ENCODE results near the gene ALDH3B2. TPM values are rescaled to one million over a fixed set of nuclear protein-coding genes. Genes with fewer than 3 reads are reported as not detected.
A peak's percentile ranks its signal among the peaks of the same experiment; 100 is the strongest.

Gene ALDH3B2
- polyA plus RNA-seq, 1 of the 3 experiments (the other 2 are of a cell fraction): not detected

GRCh38 chr11:67651976-67652781, 22.2 kb downstream of the ALDH3B2 start:
- WGBS (ENCODE audit: low lambda C conversion rate): 35% methylated on average over 13 of the region's 13 CpGs
- no peaks in the 10 kb centered on the region for H3K9me3 ChIP-seq
- no peaks in the 10 kb centered on the region for H4K20me1 ChIP-seq (ENCODE audit: insufficient read depth)
- no peaks in the 10 kb centered on the region for H3K36me3 ChIP-seq (replicated peaks in 1 of 2; ENCODE audit: control insufficient read depth in 1 of 2, insufficient read depth in 2 of 2, low read length in 1 of 2)
- ChIA-PET POLR2A (no interaction called here), CTCF (interaction anchor here (0.8 to 21.6 kb wide), 2 partner anchors 17 to 38 kb away, joined by 3 to 308 read pairs (median 5); partner anchors contain the start of genes NUDT8 and TBX10)
- H3K9ac ChIP-seq: no peak overlapping the region
- no peaks in the 10 kb centered on the region for H3K79me2 ChIP-seq (ENCODE audit: insufficient read depth)
- H3K4me3 ChIP-seq (ENCODE audit: low read depth in 2 of 2, low read length in 1 of 2): no peak overlapping the region
- H3K4me1 ChIP-seq (ENCODE audit: control insufficient read depth in 1 of 2, insufficient read depth in 2 of 2, low read depth in 1 of 2, low read length in 1 of 2): no peaks in the 10 kb centered on the region; a peak in 1 of 4 replicates
- no peak for TF ChIP-seq FOXJ3 (CRISPR knock-in tag; IDR thresholded peaks at IDR 0.05)
- TF ChIP-seq, protein P1, sequence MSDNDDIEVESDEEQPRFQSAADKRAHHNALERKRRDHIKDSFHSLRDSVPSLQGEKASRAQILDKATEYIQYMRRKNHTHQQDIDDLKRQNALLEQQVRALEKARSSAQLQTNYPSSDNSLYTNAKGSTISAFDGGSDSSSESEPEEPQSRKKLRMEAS (IDR thresholded peaks at IDR 0.05; ENCODE audit: low read depth): no peak
- no peak for TF ChIP-seq TAF1 (IDR thresholded peaks at IDR 0.05; ENCODE audit: borderline replicate concordance, low read depth, low read length)
- no peak for TF ChIP-seq ELF1 (IDR thresholded peaks at IDR 0.05)
- TF ChIP-seq MEF2A (IDR thresholded peaks at IDR 0.05; ENCODE audit: borderline replicate concordance, low read depth): no peak
- TF ChIP-seq RXRA (IDR thresholded peaks at IDR 0.05; ENCODE audit: borderline replicate concordance, low read depth): no peak
- TF ChIP-seq POLR2AphosphoS5 (IDR thresholded peaks at IDR 0.05; ENCODE audit: low read depth, low read length): no peak
- TF ChIP-seq YY1 (IDR thresholded peaks at IDR 0.05; ENCODE audit: low read depth): no peak
- no peak for TF ChIP-seq IRF3 (IDR thresholded peaks at IDR 0.05; ENCODE audit: low read depth, low read length)
- TF ChIP-seq PBX3 (IDR thresholded peaks at IDR 0.05): no peak
- no peak overlapping the region for H2AFZ ChIP-seq (ENCODE audit: low read depth)
- no peak overlapping the region for H3K4me2 ChIP-seq
- no peaks in the 10 kb centered on the region for H3F3A ChIP-seq (replicated peaks; ENCODE audit: insufficient read depth)
- no peaks in the 10 kb centered on the region for H3K27me3 ChIP-seq (ENCODE audit: insufficient read depth)
- H3K9me2 ChIP-seq: no peaks in the 10 kb centered on the region
- DNase-seq: no peak
- H3K27ac ChIP-seq (ENCODE audit: low read depth in 2 of 2, low read length in 1 of 2): no peak overlapping the region

- Histone ChIP-seq H3K4me2 (peak overlapping the region; percentile 52; the same call in 1 of the 2 replicates), H3K27ac (ENCODE audit: low read depth in 2 of 2, low read length in 1 of 2) (no peak overlapping the region), H3K27me3 (ENCODE audit: insufficient read depth) (no peaks in the 10 kb centered on the region), H2AFZ (ENCODE audit: low read depth) (0 out of 2 replicates have a peak overlapping the region, but pooled peaks have one; percentile 31), H3K36me3 (replicated peaks in 1 of 2; ENCODE audit: control insufficient read depth in 1 of 2, insufficient read depth in 2 of 2, low read length in 1 of 2) (no peaks in the 10 kb centered on the region), H3K4me1 (ENCODE audit: control insufficient read depth in 1 of 2, insufficient read depth in 2 of 2, low read depth in 1 of 2, low read length in 1 of 2) (no peaks in the 10 kb centered on the region; a peak in 1 of 4 replicates), H3F3A (replicated peaks; ENCODE audit: insufficient read depth) (no peaks in the 10 kb centered on the region), H3K9ac (no peak overlapping the region), H3K79me2 (ENCODE audit: insufficient read depth) (no peaks in the 10 kb centered on the region), H3K4me3 (ENCODE audit: low read depth in 2 of 2, low read length in 1 of 2) (peak overlapping the region; percentile 33 to 43; a peak in 1 of 4 replicates), H4K20me1 (ENCODE audit: insufficient read depth) (no peaks in the 10 kb centered on the region), H3K9me3 (no peaks in the 10 kb centered on the region), H3K9me2 (no peaks in the 10 kb centered on the region)
- POLR2A ChIA-PET: no interaction called here
- CTCF ChIA-PET: interaction anchor here (1.2 to 21.6 kb wide), 2 partner anchors 13 to 14 kb away, joined by 3 to 308 read pairs; partner anchors contain the start of genes NUDT8 and TBX10
- 83% methylated on average over 22 of the region's 22 CpGs for WGBS (ENCODE audit: low lambda C conversion rate)
- DNase-seq: no peak
- TF ChIP-seq FOSL2 (IDR thresholded peaks at IDR 0.05; ENCODE audit: borderline replicate concordance, low read depth) (no peak), TEAD4 (IDR thresholded peaks at IDR 0.05; ENCODE audit: borderline replicate concordance, insufficient read depth) (no peak), NFIC (IDR thresholded peaks at IDR 0.05; ENCODE audit: borderline replicate concordance) (no peak), TAF1 (IDR thresholded peaks at IDR 0.05; ENCODE audit: borderline replicate concordance, low read depth, low read length) (no peak), GABPA (IDR thresholded peaks at IDR 0.05; ENCODE audit: low read depth) (no peak), FOXJ3 (CRISPR knock-in tag; IDR thresholded peaks at IDR 0.05) (no peak), USF1 (IDR thresholded peaks at IDR 0.05; ENCODE audit: borderline replicate concordance, low read depth) (no peak), FOXM1 (IDR thresholded peaks at IDR 0.05; ENCODE audit: low read depth) (no peak), RCOR1 (IDR thresholded peaks at IDR 0.05; ENCODE audit: low read length) (no peak), MXI1 (IDR thresholded peaks at IDR 0.05; ENCODE audit: low read depth, low read length) (no peak), EZH2phosphoT487 (IDR thresholded peaks at IDR 0.05; ENCODE audit: borderline replicate concordance, low read depth) (no peak)
- TF ChIP-seq, protein P2, sequence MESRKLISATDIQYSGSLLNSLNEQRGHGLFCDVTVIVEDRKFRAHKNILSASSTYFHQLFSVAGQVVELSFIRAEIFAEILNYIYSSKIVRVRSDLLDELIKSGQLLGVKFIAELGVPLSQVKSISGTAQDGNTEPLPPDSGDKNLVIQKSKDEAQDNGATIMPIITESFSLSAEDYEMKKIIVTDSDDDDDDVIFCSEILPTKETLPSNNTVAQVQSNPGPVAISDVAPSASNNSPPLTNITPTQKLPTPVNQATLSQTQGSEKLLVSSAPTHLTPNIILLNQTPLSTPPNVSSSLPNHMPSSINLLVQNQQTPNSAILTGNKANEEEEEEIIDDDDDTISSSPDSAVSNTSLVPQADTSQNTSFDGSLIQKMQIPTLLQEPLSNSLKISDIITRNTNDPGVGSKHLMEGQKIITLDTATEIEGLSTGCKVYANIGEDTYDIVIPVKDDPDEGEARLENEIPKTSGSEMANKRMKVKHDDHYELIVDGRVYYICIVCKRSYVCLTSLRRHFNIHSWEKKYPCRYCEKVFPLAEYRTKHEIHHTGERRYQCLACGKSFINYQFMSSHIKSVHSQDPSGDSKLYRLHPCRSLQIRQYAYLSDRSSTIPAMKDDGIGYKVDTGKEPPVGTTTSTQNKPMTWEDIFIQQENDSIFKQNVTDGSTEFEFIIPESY (IDR thresholded peaks at IDR 0.05; ENCODE audit: borderline replicate concordance, low read depth): no peak
Observed at GRCh38 chr11:67649634-67650510, 24.6 kb downstream of the ALDH3B2 start.

Data from SK-N-SH (cell line).